Mammary epithelial cell (primary cell): ENCODE data around the gene BLVRA.

Source experiments
- CTCF ChIP-seq, 2 donors: IDR thresholded peaks in 1 of 2; conservative IDR thresholded peaks in 1 of 2; 2 replicates each; pipeline ENCODE4 v1.5.1; 2011 to 2012; ENCODE audit warnings: inconsistent platforms in 2 of 2, low read length in 2 of 2, mild to moderate bottlenecking in 2 of 2, control low read depth in 1 of 2, low read depth in 1 of 2; ENCODE audit not compliant: insufficient read depth in 1 of 2; ENCODE audit errors: extremely low read depth in 1 of 2
- EZH2 ChIP-seq: IDR thresholded peaks from 2 replicates; pipeline ENCODE4 v1.6.1; 2012; ENCODE audit warnings: low read length, inconsistent platforms, borderline replicate concordance

GRCh38 chr7:43838201-43838658 is 79.8 kb downstream of the BLVRA start:
- TF ChIP-seq CTCF (conservative IDR thresholded peaks at IDR 0.05 in 1 of 2, IDR thresholded peaks at IDR 0.05 in 1 of 2; ENCODE audit: extremely low read depth in 1 of 2, insufficient read depth in 1 of 2, low read depth in 1 of 2, low read length in 2 of 2) (no peak), EZH2 (no peak)
